HG03432 (cell line): ENCODE data around the gene JAKMIP2.
"Not testable (repeated sequence)": the region's sequence is repeated elsewhere in the genome, so short reads cannot be mapped to it uniquely, and the experiment has no call there.

ENCODE experiments used
- ATAC-seq: cut with Tn5 transposase; IDR thresholded peaks from one replicate; pipeline ENCODE4 v1.9.1; 2021; ENCODE audit warnings: mild to moderate bottlenecking, moderate library complexity; ENCODE audit not compliant: unreplicated experiment

Gene JAKMIP2

GRCh38 chr5:147564124-147564486 lies 218.4 kb downstream of the JAKMIP2 start:
- ATAC-seq, result no peak

- ATAC-seq, result no peak
Measured at GRCh38 chr5:147563466-147564123, 218.9 kb downstream of the JAKMIP2 start.

GRCh38 chr5:147561435-147561834 lies 221.1 kb downstream of the JAKMIP2 start:
- ATAC-seq, result no peak

- no peak for ATAC-seq
Measured at GRCh38 chr5:147560718-147561331, 221.7 kb downstream of the JAKMIP2 start.

- ATAC-seq, result no peak
Measured at GRCh38 chr5:147559749-147560148, 222.8 kb downstream of the JAKMIP2 start.

- ATAC-seq, result peak; percentile 89
Measured at GRCh38 chr5:147558826-147559225, 223.7 kb downstream of the JAKMIP2 start.

GRCh38 chr5:147557876-147558745 lies 224.4 kb downstream of the JAKMIP2 start:
- ATAC-seq, result no peak

- no peak for ATAC-seq
Measured at GRCh38 chr5:147555176-147555575, 227.4 kb downstream of the JAKMIP2 start.

- ATAC-seq, result no peak
Measured at GRCh38 chr5:147554261-147554817, 228.2 kb downstream of the JAKMIP2 start.

- not testable (repeated sequence) for ATAC-seq
Measured at GRCh38 chr5:147553817-147554216, 228.7 kb downstream of the JAKMIP2 start.

- ATAC-seq, result no peak
Measured at GRCh38 chr5:147552897-147553296, 229.6 kb downstream of the JAKMIP2 start.

GRCh38 chr5:147551677-147552076 lies 230.9 kb downstream of the JAKMIP2 start:
- no peak for ATAC-seq

- no peak for ATAC-seq
Measured at GRCh38 chr5:147547730-147548129, 234.8 kb downstream of the JAKMIP2 start.

GRCh38 chr5:147544556-147544955 lies 238.0 kb downstream of the JAKMIP2 start:
- no peak for ATAC-seq

- ATAC-seq, result no peak
Measured at GRCh38 chr5:147539053-147539452, 243.5 kb downstream of the JAKMIP2 start.

GRCh38 chr5:147538236-147538635 lies 244.3 kb downstream of the JAKMIP2 start:
- ATAC-seq, result no peak
